Measurements from ENCODE around the gene BIN1. TPM values are rescaled to one million over a fixed set of nuclear protein-coding genes. Genes with fewer than 3 reads are reported as not detected.

Gene BIN1
- polyA plus RNA-seq, 3 donors: 84.5 to 100 (median 85.4) TPM

DNA sequence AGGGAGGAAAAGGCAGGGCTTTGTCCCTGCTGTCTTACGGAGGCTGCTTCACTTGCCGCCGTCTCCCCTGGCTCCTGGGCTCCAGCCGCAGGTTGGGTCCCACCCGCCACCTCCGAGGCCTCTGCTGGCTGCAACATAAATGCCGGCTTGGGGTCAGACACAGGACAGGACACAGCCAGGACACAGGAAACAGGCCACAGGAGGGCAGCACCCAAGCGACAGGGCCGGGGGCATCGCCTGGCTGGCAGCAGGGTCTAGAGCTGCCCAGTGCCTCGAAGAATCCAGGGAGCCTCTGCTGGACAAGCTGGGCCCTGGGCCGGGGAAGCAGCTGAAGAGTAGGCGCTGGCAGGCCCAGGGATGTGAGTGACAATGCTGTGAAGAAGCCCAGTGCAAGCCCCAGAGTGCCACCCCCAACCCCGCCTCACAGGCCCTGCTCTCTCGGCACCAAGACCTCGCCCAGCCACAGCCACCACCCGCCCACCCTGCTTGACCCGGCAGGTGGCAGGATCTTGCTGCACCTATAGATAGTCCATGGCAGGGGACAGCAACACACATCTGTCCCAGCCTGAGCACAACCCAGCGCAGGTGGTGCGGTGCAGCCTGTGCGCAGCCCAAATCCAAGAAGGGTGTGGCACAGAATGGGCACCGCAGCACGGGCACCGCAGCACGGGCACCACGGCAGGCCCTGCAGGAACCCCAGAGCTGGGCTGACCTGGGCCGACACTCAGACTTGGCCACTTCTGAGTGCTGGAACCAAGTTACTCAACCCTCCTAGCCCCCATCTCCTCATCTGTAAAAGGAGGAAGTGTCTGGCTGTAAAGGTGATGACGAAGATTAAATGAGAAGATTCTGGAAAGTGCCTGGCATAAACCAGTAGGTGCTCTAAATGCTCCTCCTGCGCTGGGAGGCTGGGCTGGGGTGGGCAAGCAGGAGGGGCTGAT lies 55.6 kb downstream of the BIN1 start:
- no peak for DNase-seq (ENCODE audit: low read depth in 3 of 3, low spot score in 2 of 3)

GRCh38 chr2:127050803-127051115 lies 56.2 kb downstream of the BIN1 start:
- DNase-seq (ENCODE audit: low read depth in 3 of 3, low spot score in 2 of 3): no peak

DNA sequence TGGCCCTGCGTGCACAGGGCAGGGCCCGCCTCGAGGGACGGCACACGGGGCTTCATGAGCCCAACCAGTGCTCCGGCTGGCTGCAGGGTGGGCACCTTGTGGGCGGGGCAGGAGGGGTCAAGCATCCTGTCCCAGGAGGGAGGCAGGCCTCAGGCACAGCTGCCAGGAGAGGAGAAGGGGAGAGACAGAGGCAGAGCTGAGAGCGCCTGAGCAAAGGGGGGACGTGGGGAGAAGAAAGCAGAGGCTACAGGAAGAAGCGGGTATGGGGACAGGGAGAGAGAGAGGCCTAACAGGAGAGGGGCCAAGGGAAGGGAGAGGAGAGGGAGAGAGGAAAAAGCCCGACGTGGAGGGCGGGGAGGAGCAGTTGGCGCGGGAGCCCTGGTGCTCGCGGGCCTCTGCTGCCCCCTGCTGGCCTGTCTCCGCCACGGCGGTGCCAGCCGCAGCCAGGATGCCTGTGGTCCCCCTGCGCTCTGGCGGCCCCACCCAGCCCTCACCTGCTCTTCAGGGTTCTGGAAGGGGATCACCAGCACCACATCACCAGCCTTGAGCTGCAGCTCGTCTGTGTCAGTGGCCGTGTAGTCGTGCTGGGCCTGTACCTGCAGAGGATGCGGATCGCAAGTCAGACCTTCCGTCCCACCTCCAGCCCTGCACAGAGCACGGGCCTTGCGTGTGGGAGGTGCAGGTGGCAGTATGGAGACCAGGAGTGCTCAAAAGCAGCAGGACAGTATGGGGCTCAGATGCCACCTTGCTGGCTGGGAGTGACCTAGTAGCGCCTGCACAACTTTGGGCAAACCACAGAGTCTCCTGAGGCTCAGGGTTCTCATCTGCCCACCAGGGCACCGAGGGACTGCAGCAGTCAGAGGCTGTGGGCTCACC lies 56.8 kb downstream of the BIN1 start:
- DNase-seq (ENCODE audit: low read depth in 3 of 3, low spot score in 2 of 3): no peak

- DNase-seq (ENCODE audit: low read depth in 3 of 3, low spot score in 2 of 3): no peak
These were observed 57.7 kb downstream of the BIN1 start for GRCh38 chr2:127048969-127049897.

DNA sequence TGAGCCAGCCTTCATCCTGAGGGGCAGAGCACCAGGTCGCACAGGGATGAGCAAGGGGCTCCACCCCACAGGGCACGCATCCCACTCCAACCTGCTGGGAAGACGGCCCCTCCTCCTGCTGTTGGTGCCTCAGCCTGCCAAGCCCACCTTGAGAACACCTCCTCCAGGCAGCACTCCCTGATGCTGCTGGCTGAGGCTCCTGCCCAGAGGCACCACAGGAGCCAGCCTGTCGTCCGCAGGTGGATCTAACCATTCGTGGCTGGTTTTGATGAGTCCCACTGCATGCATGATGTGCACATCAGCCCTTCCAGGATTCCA lies 58.4 kb downstream of the BIN1 start:
- DNase-seq (ENCODE audit: low read depth in 3 of 3, low spot score in 2 of 3): no peak

DNA sequence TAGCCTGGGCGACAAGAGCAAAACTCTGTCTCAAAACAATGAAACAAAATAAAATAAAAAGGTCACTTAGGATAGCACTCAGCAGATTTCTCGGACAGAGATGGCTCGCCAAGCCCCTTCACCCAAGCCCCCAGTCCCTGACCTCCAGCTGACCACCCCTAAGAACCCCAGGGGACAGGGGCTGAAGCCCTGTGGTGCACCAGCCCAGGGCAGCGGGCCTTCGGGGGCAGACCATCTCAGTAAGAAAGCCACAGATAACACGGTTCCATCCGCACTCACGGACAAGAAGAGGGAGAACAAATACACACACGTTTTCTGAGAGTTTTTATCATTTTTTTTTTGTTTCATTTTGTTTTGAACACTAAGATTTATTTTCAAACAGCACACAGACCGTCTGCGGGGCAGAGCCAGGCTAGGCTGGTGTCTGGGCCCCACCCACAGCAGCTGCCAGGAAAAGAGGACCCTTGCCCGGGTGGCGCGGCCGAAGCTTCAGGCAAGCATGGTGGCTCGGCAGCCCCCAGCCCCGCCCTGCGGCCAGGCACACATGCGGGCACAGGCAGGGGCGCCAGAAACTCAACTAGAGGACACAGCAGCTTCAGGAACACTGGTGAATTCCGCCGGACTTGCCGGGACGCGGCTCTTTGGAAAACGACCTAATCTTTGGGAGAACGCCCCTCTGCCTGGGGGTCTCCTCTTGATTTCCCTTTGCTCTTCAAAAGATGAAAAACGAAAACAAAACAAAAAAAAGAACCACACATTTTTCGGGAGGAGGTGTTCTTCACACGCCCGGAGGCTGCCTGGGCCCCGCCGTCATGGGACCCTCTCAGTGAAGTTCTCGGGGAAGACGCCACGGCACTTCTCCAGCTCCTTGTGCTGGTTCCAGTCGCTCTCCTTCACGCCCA lies 59.0 kb downstream of the BIN1 start:
- DNase-seq (ENCODE audit: low read depth in 3 of 3, low spot score in 2 of 3): no peak

DNA sequence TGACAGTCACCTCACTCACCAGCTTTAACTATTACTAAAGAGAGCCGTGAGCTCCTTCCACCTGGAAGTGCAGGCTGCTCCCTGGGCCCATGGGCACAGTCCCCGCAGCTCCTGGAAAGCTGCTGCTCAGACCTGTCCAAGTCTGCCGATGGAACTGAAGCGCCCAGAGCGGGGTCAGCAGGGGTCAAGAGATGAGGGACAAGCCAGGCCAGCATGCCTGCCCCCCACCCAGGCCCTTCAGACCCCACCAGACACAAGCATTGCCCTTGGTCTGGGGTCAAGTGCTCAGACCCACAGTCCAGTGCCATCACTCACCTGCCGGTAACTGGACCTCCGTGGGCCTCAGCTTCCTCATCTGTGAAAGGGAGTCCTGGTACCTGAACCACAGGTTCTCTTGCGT lies 59.9 kb downstream of the BIN1 start:
- DNase-seq (ENCODE audit: low read depth in 3 of 3, low spot score in 2 of 3): no peak

DNA sequence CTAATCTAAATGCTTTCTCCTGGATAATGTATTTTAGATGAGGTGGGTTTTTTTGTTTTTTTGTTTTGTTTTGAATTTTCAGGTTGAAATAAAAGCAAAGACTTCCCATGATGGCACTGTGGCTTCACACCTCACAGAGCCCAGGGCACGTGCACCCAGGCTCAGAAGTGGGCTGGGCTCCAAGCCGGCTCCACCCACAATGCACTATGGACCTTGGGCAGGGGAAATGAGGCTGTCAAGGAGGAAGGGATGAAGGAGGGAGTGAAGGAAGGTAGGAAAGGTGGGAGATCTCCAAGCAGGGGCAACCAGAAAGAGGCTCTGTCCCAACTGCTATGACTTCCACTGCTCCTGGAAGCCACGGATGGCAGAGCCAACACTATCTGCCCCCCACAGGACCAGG lies 60.4 kb downstream of the BIN1 start:
- DNase-seq (ENCODE audit: low read depth in 3 of 3, low spot score in 2 of 3): no peak

DNA sequence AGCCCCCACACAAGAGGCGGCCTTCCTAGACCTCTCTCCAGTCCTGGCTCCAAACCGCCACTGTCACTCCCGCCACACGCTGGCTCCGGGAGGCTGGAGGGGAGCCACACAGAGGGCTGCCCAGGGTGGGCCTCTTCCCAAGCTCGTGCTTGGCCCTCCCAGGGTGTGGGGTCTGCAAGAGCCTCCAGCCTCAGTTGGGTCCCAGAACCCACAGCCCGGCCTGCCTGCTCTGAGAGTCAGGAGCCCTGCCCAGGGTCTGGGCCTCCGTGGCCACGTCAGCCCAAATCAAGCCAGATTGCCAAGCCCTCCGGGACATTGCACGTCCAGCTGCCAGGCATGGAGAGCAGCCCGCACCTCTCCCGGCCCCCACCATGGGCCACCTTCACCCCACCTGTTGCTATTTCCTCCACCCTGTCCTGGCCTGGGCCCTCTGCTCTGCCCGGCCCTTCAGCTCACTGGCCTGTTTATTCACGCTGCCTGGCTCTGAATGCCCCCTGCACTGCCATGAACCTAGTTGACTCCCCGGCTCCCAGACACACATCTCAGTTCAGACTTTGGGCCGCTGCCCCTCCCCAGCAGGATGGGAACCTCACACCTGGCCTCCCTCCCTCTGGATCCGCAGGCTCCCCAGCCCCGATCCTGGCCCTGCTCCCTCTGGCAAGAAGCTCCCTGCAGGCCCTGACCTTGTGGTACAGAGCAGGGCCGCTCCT lies 61.0 kb downstream of the BIN1 start:
- no peak for DNase-seq (ENCODE audit: low read depth in 3 of 3, low spot score in 2 of 3)

DNA sequence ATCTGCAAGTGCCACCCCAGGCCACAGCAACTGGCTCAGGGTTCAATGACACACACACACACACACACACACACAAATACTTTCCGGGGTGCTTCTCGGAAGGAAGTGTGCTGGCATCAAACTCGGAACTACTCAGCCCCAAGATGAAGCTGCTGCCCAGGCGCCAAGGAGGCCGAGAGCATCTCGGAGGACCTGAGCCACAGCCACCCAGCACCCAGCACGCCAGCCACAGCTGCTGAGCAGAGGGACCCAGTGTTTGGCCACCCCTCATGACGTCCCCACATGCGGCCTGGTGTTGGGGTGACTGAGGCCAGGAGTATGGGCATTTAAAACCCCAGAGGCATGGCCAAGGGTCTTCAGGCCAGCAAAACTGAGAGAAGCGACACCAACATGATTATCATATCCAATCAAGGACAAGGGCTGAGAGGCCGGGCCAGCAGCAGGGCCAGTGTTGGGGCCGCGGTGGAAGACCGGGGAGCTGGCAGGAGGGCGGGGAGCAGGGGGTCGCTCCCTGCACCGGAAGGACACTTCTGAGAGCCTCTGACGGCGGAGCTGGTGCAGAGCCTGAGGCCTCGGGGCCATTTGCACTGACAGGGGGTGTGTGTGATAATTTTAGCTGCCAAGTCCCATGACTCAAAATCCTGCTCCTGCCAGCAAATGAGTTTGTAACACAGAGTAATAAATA lies 61.8 kb downstream of the BIN1 start:
- DNase-seq (ENCODE audit: low read depth in 3 of 3, low spot score in 2 of 3): no peak

- DNase-seq (ENCODE audit: low read depth in 3 of 3, low spot score in 2 of 3): no peak
These were observed 62.7 kb downstream of the BIN1 start for GRCh38 chr2:127044165-127044718.

GRCh38 chr2:127043367-127044164 lies 63.4 kb downstream of the BIN1 start:
- no peak for DNase-seq (ENCODE audit: low read depth in 3 of 3, low spot score in 2 of 3)

DNA sequence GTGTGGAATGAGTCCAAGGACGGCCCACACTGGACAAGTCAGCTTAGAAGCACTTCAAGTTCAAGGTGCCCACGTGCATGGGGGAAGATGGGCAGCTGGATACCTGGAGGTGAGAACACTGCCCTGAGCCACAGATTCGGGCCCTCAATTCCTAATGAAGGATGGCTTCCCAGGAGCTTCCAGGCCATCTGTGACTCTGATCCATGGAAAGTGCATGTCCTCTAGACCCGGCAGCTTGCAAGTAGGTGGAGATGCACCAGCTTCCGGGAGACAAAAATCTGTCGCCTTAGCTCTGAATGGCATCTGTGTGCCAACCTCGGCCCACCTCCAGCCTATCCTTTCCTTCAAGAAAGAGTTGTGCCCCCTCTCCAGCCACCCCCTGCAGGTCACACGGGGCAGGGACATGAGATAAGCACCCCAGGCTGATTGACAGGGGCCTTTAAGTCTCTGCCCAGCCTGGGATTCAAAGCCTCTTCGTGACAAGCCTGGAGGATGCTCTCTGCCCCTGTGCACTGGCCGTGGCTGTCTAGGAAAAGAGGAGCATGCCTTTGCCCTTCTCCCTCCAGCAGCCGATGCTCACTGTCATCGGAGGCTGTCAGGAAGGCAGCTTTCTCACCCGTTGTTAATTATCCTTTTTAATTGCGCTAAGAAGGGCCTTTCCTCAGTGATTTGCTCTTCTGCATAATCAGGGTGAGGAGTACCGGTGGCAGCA lies 65.5 kb downstream of the BIN1 start:
- no peak for DNase-seq (ENCODE audit: low read depth in 3 of 3, low spot score in 2 of 3)

DNA sequence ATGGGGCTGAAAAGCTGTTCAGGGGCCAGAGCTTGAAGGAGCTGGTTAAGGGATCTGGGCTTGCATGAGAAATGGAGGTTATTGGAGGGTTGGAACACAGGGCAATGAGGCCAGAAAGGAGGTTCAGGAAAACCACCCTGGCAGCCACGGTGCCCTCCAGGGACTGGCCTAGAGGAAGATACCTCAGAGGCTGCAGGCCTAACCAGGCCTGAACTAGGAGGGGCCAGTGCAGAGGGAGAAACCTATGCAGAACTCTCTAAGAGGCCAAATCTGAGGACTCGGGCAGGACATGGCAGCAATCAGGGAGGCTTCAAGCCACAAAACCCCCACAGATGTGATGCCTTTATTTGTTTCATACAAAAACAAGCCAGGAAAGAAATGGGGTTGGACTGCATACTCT lies 66.8 kb downstream of the BIN1 start:
- no peak for DNase-seq (ENCODE audit: low read depth in 3 of 3, low spot score in 2 of 3)

DNA sequence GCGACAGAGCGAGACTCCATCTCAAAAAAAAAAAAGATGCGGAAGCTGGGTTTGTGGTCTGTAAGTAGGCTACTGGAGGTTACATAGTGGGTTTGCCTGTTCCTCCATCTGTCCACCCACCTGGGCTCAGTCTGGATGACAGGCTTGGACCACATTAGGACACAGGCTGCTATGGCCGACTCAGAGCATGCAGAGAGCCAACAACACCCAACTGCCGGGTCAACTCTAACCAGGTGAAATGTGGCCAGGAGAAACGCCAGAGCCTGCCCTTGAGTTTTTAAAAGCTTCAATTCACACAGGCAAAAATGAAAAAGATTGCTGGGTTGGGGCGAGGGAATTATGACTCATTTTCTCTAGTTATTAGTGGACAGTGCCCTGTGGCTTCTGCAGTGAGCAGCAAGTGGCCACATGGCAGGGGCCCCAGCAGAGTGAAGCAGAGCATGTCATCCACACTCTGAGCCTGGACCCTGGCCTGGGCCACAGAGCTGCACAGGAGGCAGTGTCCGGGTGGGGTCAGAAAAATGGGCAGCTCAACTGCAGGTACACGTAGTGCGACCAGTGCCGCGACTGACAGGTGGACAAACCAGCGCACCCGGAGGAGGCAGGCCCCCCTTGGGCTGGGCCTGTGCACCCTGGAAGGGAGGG lies 67.4 kb downstream of the BIN1 start:
- no peak for DNase-seq (ENCODE audit: low read depth in 3 of 3, low spot score in 2 of 3)

DNA sequence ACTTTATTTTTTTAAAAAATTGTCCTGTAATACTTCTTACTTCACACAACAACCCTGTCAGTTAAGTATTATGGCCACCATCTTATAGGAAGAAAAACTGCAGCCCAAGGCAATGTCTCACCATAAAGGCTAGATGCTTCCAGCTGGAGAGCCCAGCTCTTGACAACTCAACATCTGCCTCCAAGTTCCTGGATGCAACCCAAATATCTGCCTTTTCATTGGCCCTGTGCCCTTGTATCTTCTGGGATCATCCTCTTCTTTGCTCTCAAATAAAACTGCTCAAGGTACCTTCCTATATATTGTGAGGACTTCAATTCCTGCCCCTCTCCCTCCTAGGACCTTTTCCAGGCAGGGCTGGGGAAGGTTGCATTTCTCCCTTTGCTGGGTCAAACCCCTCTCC lies 69.5 kb downstream of the BIN1 start:
- DNase-seq (ENCODE audit: low read depth in 3 of 3, low spot score in 2 of 3): no peak
